Thyroid gland (tissue), 4 donors: Measurements from ENCODE around the gene CD209. TPM values are rescaled to one million over a fixed set of nuclear protein-coding genes. Genes with fewer than 3 reads are reported as not detected.

Source experiments
- DNase-seq, 2 donors: peaks; one replicate each; pipeline ENCODE4 v3.0.0-alpha.2; 2019
- H3K27ac ChIP-seq, 3 donors: fragments of 200-600 bp; sonication (generic); 1 replicate in 2 of 3; 2 replicates in 1 of 3; pipeline ENCODE4 v1.5.1; 2016 to 2019; ENCODE audit warnings: mild to moderate bottlenecking in 1 of 3, moderate library complexity in 1 of 3
- H3K27me3 ChIP-seq: fragments of 200-600 bp; sonication (generic); one replicate; pipeline ENCODE4 v1.5.1; 2019
- H3K36me3 ChIP-seq, 2 donors: fragments of 200-600 bp; sonication (generic); one replicate each; pipeline ENCODE4 v1.5.1; 2016 to 2019
- H3K4me1 ChIP-seq, 2 donors: fragments of 200-600 bp; sonication (generic); one replicate each; pipeline ENCODE4 v1.5.1; 2017 to 2019
- H3K4me3 ChIP-seq, 3 donors: fragments of 200-600 bp; sonication (generic); replicated peaks in 1 of 3; 1 replicate in 2 of 3; 2 replicates in 1 of 3; pipeline ENCODE4 v1.5.1; 2016; ENCODE audit warnings: mild to moderate bottlenecking in 1 of 3
- H3K9me3 ChIP-seq: fragments of 200-600 bp; sonication (generic); one replicate; pipeline ENCODE4 v1.5.1; 2017
- CTCF ChIP-seq, 6 experiments: fragments of 200-600 bp in 3 of 6; fragments of 450-650 bp in 3 of 6; sonication (generic) in 3 of 6; IDR thresholded peaks; one replicate each; pipeline ENCODE4 v1.5.1; 2016 to 2019; ENCODE audit warnings: antibody characterized with exemption in 6 of 6, mild to moderate bottlenecking in 2 of 6, inconsistent platforms in 1 of 6, moderate library complexity in 1 of 6
- POLR2A ChIP-seq, 2 donors: fragments of 450-650 bp; IDR thresholded peaks; one replicate each; pipeline ENCODE4 v1.6.1; 2017; ENCODE audit warnings: antibody characterized with exemption in 2 of 2, mild to moderate bottlenecking in 2 of 2, moderate library complexity in 1 of 2
- WGBS, 2 donors: methylation state at CpG; one replicate each; pipeline ENCODE4 v1.1.5; 2017; 5-methylcytosine and 5-hydroxymethylcytosine counted together
- intact Hi-C: fragments of 100-400 bp; cut with DNase I; formaldehyde crosslinking; loops from one replicate; pipeline ENCODE4 v1.15.1; 2023
- total RNA-seq, 4 donors: library from RNA; depleted of rRNA; stranded (reverse); fragments of >200 nt; gene quantifications; one replicate each; pipeline ENCODE4 v1.2.3, GENCODE V29; 2016

The CD209 gene
- total RNA-seq, 4 donors from 2014 or later, result 1.5 to 6.4 (median 3.3) TPM

DNA sequence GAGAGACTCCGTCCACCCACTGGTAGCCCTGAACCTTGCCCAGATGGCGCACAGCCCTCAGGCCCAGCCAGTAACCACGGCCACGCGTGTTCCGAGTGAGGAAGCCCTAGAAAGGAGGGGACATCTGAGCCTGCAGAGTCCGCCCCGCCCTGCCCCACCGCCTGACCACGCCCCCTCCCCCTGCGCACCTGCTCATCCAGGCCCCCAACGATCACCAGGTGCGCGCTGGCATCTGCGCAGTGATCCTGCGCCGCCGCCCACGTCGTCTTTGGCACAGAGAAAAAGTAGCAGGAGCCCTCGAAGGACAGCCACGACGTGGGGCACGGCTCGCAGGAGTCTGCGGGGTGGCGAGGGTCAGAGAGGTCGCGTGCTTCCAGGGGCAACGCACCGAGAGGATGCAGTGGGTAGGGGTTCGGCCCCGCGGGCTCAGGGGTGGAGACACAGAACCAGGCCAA, 17.5 kb downstream of the CD209 start:
- H3K27me3 ChIP-seq, result peaks cover 11% of the 10 kb centered on the region
- DNase-seq, result no peak
- no peaks in the 10 kb centered on the region for H3K4me1 ChIP-seq
- no peak overlapping the region for H3K4me3 ChIP-seq
- H3K9me3 ChIP-seq, result no peaks in the 10 kb centered on the region
- no peaks in the 10 kb centered on the region for H3K36me3 ChIP-seq
- WGBS, 2 donors, result 2 to 5% methylated on average over 14 to 23 of the region's 34 CpGs
- no peak for TF ChIP-seq CTCF (IDR thresholded peaks at IDR 0.05)
- TF ChIP-seq POLR2A (IDR thresholded peaks at IDR 0.05), result no peak
- no peak overlapping the region for H3K27ac ChIP-seq
- intact Hi-C loops, result no loop called here

- H3K4me3 ChIP-seq, result no peak overlapping the region
- no peaks in the 10 kb centered on the region for H3K9me3 ChIP-seq
- 13 to 28% methylated on average over 15 to 16 of the region's 16 CpGs for WGBS, 2 donors
- no peaks in the 10 kb centered on the region for H3K4me1 ChIP-seq
- no peaks in the 10 kb centered on the region for H3K36me3 ChIP-seq
- TF ChIP-seq CTCF (IDR thresholded peaks at IDR 0.05) (no peak), POLR2A (IDR thresholded peaks at IDR 0.05) (no peak)
- intact Hi-C loops, result no loop called here
- H3K27me3 ChIP-seq, result peaks cover 11% of the 10 kb centered on the region
- H3K27ac ChIP-seq, result no peak overlapping the region
- no peak for DNase-seq
Observed at GRCh38 chr19:7729211-7729610, 18.1 kb downstream of the CD209 start.

GRCh38 chr19:7725791-7726190, 21.5 kb downstream of the CD209 start:
- Histone ChIP-seq H3K36me3 (no peaks in the 10 kb centered on the region), H3K27me3 (peaks cover 11% of the 10 kb centered on the region), H3K9me3 (no peaks in the 10 kb centered on the region), H3K4me3 (no peak overlapping the region), H3K4me1 (no peaks in the 10 kb centered on the region), H3K27ac (no peak overlapping the region)
- TF ChIP-seq CTCF (IDR thresholded peaks at IDR 0.05) (no peak), POLR2A (IDR thresholded peaks at IDR 0.05) (no peak)
- no peak for DNase-seq
- intact Hi-C loops, result no loop called here
- WGBS, 2 donors, result 40 to 45% methylated on average over 2 of the region's 2 CpGs

- Histone ChIP-seq H3K36me3 (no peaks in the 10 kb centered on the region), H3K9me3 (no peaks in the 10 kb centered on the region), H3K4me3 (no peak overlapping the region), H3K27me3 (no peaks in the 10 kb centered on the region), H3K4me1 (no peaks in the 10 kb centered on the region), H3K27ac (no peak overlapping the region)
- intact Hi-C loops, result no loop called here
- DNase-seq, result no peak
- TF ChIP-seq CTCF (IDR thresholded peaks at IDR 0.05) (no peak), POLR2A (IDR thresholded peaks at IDR 0.05) (no peak)
- WGBS, 2 donors, result 42 to 52% methylated on average over 5 of the region's 5 CpGs
Observed at GRCh38 chr19:7722231-7722651, 25.1 kb downstream of the CD209 start.

- 75 to 77% methylated on average over 6 of the region's 6 CpGs for WGBS, 2 donors
- DNase-seq, result no peak
- intact Hi-C loops, result no loop called here
- TF ChIP-seq CTCF (IDR thresholded peaks at IDR 0.05) (no peak), POLR2A (IDR thresholded peaks at IDR 0.05) (no peak)
- Histone ChIP-seq H3K4me3 (no peak overlapping the region), H3K27me3 (no peaks in the 10 kb centered on the region), H3K36me3 (no peaks in the 10 kb centered on the region), H3K4me1 (no peaks in the 10 kb centered on the region), H3K9me3 (no peaks in the 10 kb centered on the region), H3K27ac (no peak overlapping the region)
Observed at GRCh38 chr19:7720351-7720750, 27.0 kb downstream of the CD209 start.
